GM12892 (cell line): ENCODE data around the gene ADAMTSL2.

Experiments
- DNase-seq: peaks from one replicate; pipeline ENCODE4 v3.0.0; 2011; ENCODE audit not compliant: insufficient read length
- FAIRE-seq: peaks from 2 replicates; lab custom pipeline; 2011; peaks lifted over from hg19 to GRCh38; lab: Jason Lieb, UNC
- POLR2A ChIP-seq: IDR thresholded peaks from 2 replicates; pipeline ENCODE4 v1.6.1; 2011; ENCODE audit warnings: low read depth, low read length, control low read depth
- POLR2AphosphoS5 ChIP-seq: IDR thresholded peaks from 2 replicates; pipeline ENCODE4 v1.6.1; 2011; ENCODE audit warnings: low read depth, low read length, control low read depth
- TAF1 ChIP-seq: IDR thresholded peaks from 2 replicates; pipeline ENCODE4 v1.6.1; 2011; ENCODE audit warnings: low read depth, mild to moderate bottlenecking, control low read depth, low read length, borderline replicate concordance

The ADAMTSL2 gene

DNA sequence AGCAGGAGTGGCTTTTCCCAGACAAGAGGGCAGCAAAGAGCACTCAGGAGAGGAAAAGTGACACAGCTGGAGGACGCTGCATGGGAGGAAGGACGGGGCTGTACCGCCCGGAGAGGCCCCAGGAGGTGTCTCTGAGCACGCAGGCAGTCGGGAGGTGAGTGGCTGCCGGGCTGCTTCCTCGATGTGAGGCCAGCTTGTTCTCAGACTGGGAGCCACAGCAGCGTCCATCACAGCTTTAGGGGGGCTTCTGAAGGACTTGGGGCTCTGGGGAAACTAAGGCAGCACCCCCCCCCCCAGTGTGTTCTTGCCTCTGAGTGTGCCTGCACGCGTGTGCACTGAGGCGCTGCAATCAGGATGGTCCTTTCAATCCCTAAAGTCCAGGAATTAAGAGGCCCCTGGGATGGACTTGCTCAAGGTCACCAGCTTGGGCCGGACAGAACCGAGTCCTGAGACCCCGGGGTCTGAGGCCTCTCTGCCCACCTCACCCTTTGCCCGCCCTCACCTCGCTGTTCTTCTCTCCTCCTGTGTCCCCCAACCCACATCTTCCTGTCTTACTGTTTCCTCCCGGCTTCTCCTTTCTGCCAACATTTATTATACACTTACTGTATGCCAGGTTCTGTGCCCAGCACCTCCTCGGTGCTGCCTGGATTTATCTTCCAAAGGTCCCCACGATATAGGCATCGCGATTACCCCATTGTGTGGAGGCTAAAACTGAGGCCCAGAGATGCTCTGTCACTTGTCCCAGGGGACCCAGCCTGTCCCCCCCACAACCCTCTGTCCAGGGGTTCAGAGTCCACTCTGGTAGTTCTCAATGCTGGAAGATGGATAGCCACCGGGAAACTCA lies 41.7 kb downstream of the ADAMTSL2 start:
- DNase-seq: no peak
- FAIRE-seq: no peak
- no peak for TF ChIP-seq TAF1
- no peak for TF ChIP-seq POLR2AphosphoS5
- TF ChIP-seq POLR2A: no peak

DNA sequence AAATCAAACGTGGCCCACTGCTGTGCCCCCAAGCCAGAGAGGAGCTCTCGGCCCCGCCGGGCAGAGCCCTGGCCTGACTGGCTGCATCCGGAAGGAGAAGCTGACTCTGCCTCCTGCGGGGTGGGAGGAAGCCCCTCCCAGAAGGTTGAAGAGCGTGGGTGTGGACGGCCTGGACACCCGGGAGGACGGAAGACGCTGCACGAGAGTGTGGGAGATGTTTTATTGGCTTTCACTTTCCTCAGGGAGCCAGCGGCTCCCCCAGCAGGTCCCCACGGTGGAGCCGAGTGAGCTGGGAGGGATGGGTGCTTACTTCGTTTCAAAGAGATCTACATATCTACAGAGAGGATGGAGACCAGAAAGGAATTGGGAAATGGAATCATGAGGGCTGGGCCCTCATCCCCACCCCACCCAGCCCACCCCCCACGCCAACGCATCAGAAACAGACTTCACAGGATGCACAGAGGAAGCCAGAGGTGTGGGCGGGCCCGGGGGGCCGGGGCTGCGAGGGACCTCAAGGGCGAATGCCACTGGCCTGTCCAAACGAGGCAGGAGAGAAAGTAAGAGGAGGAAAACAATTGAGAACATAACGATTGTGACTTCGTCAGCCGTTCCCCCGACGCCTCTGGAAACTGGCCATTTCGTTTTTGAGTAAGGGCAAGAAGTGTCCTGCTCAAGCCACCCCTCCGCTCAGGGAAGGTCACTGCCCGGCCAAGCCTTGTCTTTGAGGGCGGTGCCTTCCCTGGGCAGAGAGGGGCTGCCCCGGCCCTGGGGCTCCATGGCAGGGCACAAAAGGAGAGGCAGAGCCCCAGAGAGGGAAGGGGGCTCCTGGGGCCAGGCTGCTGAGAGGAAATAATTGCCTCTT lies 42.6 kb downstream of the ADAMTSL2 start:
- no peak for FAIRE-seq
- no peak for TF ChIP-seq TAF1
- no peak for TF ChIP-seq POLR2AphosphoS5
- no peak for TF ChIP-seq POLR2A
- no peak for DNase-seq

DNA sequence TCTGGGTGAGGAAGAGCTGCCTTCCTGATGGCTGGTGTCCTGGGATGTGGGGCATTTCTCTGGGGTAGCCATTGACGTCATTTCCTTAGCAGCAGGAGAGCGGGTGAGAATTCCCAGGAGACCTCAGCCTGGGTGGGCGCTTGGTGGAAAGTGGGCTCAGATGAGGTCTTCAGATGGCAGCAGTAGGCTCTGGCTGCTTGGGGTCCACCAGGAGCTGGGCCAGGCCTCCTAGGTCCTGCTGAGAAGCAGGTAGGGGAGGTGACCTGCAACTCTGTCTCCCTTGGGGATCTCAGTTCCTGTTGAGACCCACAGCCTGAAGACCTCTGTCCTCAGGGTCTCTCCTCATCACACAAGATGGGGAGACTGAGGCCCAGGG lies 43.2 kb downstream of the ADAMTSL2 start:
- no peak for FAIRE-seq
- no peak for DNase-seq
- TF ChIP-seq POLR2A: no peak

DNA sequence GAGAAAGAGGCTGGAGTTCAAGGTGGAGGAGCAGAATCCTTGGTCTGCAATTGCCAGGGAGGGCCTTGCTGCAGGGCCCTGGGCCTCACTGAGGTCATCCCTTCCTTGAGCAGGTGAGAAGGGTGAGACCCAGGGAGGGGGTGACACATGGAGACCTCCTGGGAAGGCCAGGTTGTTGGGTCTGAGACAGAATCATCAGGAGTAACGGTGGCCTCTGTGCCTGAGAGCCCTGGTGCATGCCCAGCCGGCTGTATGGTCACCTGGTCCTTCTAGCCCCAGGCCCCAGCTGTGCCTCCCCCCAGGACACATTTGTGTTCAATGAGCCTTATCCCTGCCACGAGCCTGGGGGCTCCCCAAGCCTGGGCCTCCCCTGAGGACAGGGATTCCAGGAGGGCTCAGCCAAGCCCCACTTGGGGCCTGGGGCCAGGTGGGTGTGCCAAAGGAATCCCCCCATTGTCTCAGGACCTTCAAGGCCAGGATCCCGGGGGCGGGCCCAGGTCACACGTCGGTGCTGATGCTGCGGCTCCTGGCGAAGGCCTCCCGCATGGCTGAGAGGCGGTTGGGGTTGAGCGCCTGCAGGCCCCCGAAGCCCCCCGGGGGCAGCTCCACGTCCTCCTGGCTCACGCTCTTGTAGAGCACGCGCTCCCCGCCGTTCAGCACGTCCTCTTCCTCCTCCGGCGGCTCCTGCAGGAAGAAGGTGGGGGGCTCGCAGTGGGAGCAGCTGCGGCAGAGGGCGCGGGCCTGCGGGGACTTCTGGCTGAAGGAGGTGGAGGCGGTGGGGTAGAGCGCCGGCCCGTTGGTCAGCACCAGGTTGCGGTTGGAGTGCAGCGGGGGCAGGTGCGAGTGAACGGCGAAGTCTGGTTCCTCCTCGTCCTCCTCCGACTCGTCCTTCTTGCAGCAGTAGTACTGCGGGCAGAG lies 44.3 kb downstream of the ADAMTSL2 start:
- TF ChIP-seq POLR2AphosphoS5: no peak
- no peak for TF ChIP-seq TAF1
- TF ChIP-seq POLR2A: no peak
- DNase-seq (no peak), FAIRE-seq (no peak)

GRCh38 chr9:133579601-133580418 lies 45.3 kb downstream of the ADAMTSL2 start:
- FAIRE-seq (no peak), DNase-seq (no peak)
- TF ChIP-seq POLR2A: no peak
- no peak for TF ChIP-seq POLR2AphosphoS5

- no peak for TF ChIP-seq TAF1
- no peak for TF ChIP-seq POLR2A
- no peak for TF ChIP-seq POLR2AphosphoS5
- FAIRE-seq (no peak), DNase-seq (no peak)
Observed at GRCh38 chr9:133580419-133580738, 45.9 kb downstream of the ADAMTSL2 start.

DNA sequence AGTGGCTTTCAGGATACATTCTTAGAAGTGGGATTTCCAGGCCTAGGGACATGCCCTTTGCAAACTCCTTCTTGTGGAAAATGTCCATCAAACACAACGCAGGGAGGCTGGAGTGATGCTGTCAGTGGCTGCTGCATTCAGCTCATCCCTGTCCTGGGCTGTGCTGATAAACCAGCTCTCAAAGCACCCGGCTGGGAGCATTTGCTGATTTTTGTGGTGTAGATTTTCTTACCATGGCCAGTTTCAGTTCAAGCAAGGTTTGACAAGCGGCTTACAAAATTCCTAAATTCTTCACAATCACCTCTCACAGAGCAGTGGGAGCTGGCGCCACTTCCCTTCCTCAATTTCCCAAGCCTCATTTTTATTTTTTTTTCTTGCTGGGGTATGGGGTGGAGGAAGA lies 46.5 kb downstream of the ADAMTSL2 start:
- FAIRE-seq (no peak), DNase-seq (no peak)
- no peak for TF ChIP-seq POLR2A
- no peak for TF ChIP-seq TAF1
- no peak for TF ChIP-seq POLR2AphosphoS5

DNA sequence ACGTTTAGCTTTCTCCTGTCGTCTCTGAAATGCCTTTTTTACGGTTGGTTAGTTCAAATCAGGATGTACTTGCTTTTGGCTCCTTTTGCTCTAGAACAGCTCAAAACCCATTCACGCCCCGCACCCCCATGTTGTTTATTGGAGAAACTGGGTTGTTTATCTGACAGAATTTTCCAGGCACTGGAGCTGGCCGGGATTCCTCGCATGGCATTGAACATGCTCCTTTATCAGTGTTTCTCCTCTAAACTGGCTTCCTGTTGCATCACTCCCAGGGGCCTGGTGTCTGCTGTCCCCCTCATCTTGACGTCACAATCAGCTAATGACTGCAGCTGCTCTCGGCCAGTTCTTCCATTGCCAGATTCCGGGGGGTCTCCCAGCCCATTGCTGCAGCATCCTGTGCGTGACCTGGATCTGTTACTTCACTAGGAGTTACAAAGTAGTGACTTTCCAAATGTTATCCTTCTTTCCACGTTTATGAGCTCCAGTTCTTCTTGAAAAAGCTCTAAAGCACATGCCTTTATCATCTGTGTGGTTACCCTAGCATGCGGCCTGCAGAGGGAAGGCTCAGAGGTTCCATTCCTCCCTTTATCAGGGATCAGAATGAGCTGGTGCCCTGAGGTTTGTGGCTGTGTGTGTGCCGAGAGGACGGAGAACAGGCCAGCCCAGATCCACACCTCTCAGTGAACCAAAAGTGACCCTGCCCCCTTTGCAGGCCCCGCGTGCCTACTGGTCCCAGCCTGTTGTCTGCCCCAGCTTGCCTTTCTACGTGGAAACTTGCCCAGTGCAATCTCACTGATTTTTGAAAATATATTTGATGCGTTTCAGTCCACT lies 47.2 kb downstream of the ADAMTSL2 start:
- DNase-seq (no peak), FAIRE-seq (no peak)
- TF ChIP-seq POLR2A (no peak), POLR2AphosphoS5 (no peak), TAF1 (no peak)

GRCh38 chr9:133582501-133583045 lies 48.1 kb downstream of the ADAMTSL2 start:
- TF ChIP-seq TAF1 (no peak), POLR2AphosphoS5 (no peak), POLR2A (no peak)
- FAIRE-seq (no peak), DNase-seq (no peak)

- no peak for DNase-seq
- TF ChIP-seq POLR2A: no peak
- no peak for TF ChIP-seq POLR2AphosphoS5
- TF ChIP-seq TAF1: no peak
- FAIRE-seq: no peak
Observed at GRCh38 chr9:133583111-133583510, 48.6 kb downstream of the ADAMTSL2 start.
